Type B pancreatic cell (in vitro differentiated cells): ENCODE data around the gene RAB15. TPM values are rescaled to one million over a fixed set of nuclear protein-coding genes. Genes with fewer than 3 reads are reported as not detected.

Experiments
- DNase-seq: peaks from one replicate; pipeline ENCODE4 v3.0.0; 2021; ENCODE audit warnings: mixed read lengths; ENCODE audit not compliant: unreplicated experiment; ENCODE audit errors: extremely low spot score
- H3K27ac Mint-ChIP-seq: 2 replicates; pipeline ENCODE4 v1.8.0; 2021; ENCODE audit warnings: mild to moderate bottlenecking, mixed read lengths
- H3K27me3 Mint-ChIP-seq: 2 replicates; pipeline ENCODE4 v1.8.0; 2021; ENCODE audit warnings: mixed read lengths
- H3K36me3 Mint-ChIP-seq: 2 replicates; pipeline ENCODE4 v1.8.0; 2021; ENCODE audit warnings: mixed read lengths
- H3K4me1 Mint-ChIP-seq: one replicate; pipeline ENCODE4 v1.8.0; 2021; ENCODE audit warnings: mixed read lengths; ENCODE audit not compliant: unreplicated experiment
- H3K4me3 Mint-ChIP-seq: 2 replicates; pipeline ENCODE4 v1.8.0; 2021; ENCODE audit warnings: mild to moderate bottlenecking, mixed read lengths
- H3K9me3 Mint-ChIP-seq: 2 replicates; pipeline ENCODE4 v1.8.0; 2021; ENCODE audit warnings: mixed read lengths
- CTCF ChIP-seq: fragments of 200-600 bp; sonication (generic); conservative IDR thresholded peaks from 2 replicates; pipeline ENCODE4 v1.5.0; 2021; ENCODE audit warnings: antibody characterized with exemption, mild to moderate bottlenecking
- total RNA-seq: library from RNA; stranded (reverse); gene quantifications from 2 replicates; pipeline ENCODE4 v1.2.1, GENCODE V29; 2021; ENCODE audit warnings: low replicate concordance

RAB15 gene
- total RNA-seq, 1 donor from 2014 or later: 31.4 TPM

DNA sequence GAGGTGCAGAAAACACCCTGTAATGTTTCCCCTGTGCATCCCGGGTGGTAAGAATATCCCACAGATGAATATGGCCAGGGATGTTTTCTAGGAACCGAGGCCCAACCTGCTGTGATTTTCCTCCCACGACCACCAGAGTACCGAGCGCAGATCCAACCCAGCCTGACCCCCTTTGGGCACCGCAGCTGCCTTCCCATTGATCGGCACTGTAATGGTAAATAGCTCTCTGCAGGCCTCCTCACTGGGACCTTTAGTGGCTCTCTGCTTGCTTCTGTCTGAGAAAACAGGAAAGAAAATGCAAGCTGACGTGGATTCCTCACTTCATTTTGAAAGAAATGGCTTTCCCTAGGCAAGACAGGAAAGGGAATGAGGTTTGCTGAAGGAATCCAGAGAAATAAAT lies 2.4 kb upstream of the RAB15 start:
- H3K36me3 Mint-ChIP-seq: no peaks in the 10 kb centered on the region
- no peak for DNase-seq
- no peaks in the 10 kb centered on the region for H3K9me3 Mint-ChIP-seq
- TF ChIP-seq CTCF: no peak
- peaks cover 6% of the 10 kb centered on the region for H3K27me3 Mint-ChIP-seq
- peaks cover 13% of the 10 kb centered on the region for H3K4me1 Mint-ChIP-seq
- no peak overlapping the region for H3K27ac Mint-ChIP-seq
- H3K4me3 Mint-ChIP-seq: peak overlapping the region; percentile 72

DNA sequence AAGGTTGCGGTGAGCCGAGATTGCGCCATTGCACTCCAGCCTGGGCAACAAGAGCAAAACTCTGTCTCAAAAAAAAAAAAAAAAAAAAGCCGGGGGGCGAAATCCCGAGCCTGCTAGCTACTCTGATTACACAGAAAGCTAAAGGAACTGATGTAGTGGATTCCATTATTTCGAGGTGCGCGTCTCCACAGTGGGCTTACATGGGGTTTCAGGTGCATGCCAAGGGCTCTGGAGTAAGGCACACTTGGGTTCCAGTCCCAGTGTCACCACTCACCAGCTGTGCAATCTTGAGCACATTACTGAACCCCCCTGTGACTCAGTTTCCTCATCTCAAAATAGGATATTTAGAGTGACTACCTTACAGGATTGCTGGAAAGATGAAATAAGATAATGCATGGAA lies 1.7 kb upstream of the RAB15 start:
- no peak overlapping the region for H3K27ac Mint-ChIP-seq
- DNase-seq: no peak
- H3K4me3 Mint-ChIP-seq: no peak overlapping the region
- TF ChIP-seq CTCF: no peak
- peaks cover 6% of the 10 kb centered on the region for H3K27me3 Mint-ChIP-seq
- H3K4me1 Mint-ChIP-seq: peaks cover 8% of the 10 kb centered on the region
- no peaks in the 10 kb centered on the region for H3K36me3 Mint-ChIP-seq
- H3K9me3 Mint-ChIP-seq: no peaks in the 10 kb centered on the region

GRCh38 chr14:64973026-64973442 lies 898 bp upstream of the RAB15 start:
- TF ChIP-seq CTCF: no peak
- Mint-ChIP-seq H3K4me3 (peak overlapping the region; percentile 87), H3K27ac (peak overlapping the region; percentile 56), H3K27me3 (peaks cover 1% of the 10 kb centered on the region), H3K36me3 (peaks cover 5% of the 10 kb centered on the region), H3K9me3 (no peaks in the 10 kb centered on the region), H3K4me1 (peaks cover 10% of the 10 kb centered on the region)
- DNase-seq: no peak

- DNase-seq: no peak
- no peak for TF ChIP-seq CTCF
- peak overlapping the region; percentile 65 for H3K27ac Mint-ChIP-seq
- peaks cover 8% of the 10 kb centered on the region for H3K36me3 Mint-ChIP-seq
- H3K4me3 Mint-ChIP-seq: peak overlapping the region; percentile 87
- H3K4me1 Mint-ChIP-seq: peaks cover 22% of the 10 kb centered on the region
- no peaks in the 10 kb centered on the region for H3K27me3 Mint-ChIP-seq
- no peaks in the 10 kb centered on the region for H3K9me3 Mint-ChIP-seq
These were observed 619 bp downstream of the RAB15 start for GRCh38 chr14:64971491-64971942.

- DNase-seq: no peak
- H3K36me3 Mint-ChIP-seq: peaks cover 8% of the 10 kb centered on the region
- H3K27me3 Mint-ChIP-seq: no peaks in the 10 kb centered on the region
- H3K9me3 Mint-ChIP-seq: no peaks in the 10 kb centered on the region
- peaks cover 22% of the 10 kb centered on the region for H3K4me1 Mint-ChIP-seq
- H3K27ac Mint-ChIP-seq: peak overlapping the region; percentile 65
- TF ChIP-seq CTCF: no peak
- H3K4me3 Mint-ChIP-seq: peak overlapping the region; percentile 87
These were observed 1.2 kb downstream of the RAB15 start for GRCh38 chr14:64970776-64971477.
